ENCODE measurements around the gene C1orf210. TPM values are rescaled to one million over a fixed set of nuclear protein-coding genes. Genes with fewer than 3 reads are reported as not detected.

C1orf210 gene
- total RNA-seq, 2 donors from 2014 or later = 6.6 to 11.7 TPM

- no peak overlapping the region for H3K27ac ChIP-seq
- no peaks in the 10 kb centered on the region for H3K27me3 ChIP-seq
- intact Hi-C loops (cut with DNase I) = loop anchor here (10.0 kb wide), 1 partner anchor 57 kb away; the partner anchor contains the start of gene CDC20
- DNase-seq = no peak
- WGBS, 2 donors = 75 to 93% methylated on average over 1 of the region's 1 CpG
- H3K4me1 ChIP-seq = peaks cover 21% of the 10 kb centered on the region
- TF ChIP-seq CTCF (IDR thresholded peaks at IDR 0.05) (no peak), POLR2A (IDR thresholded peaks at IDR 0.05) (no peak)
- no peak overlapping the region for H3K4me3 ChIP-seq
- H3K36me3 ChIP-seq (replicated peaks in 1 of 2; ENCODE audit: insufficient read depth in 1 of 2, low read depth in 2 of 2) = no peaks in the 10 kb centered on the region
- H3K9me3 ChIP-seq = no peaks in the 10 kb centered on the region
- no peak for ATAC-seq
Measured at GRCh38 chr1:43298055-43298454, 12.7 kb upstream of the C1orf210 start.

GRCh38 chr1:43296207-43296606 is 10.8 kb upstream of the C1orf210 start:
- no peaks in the 10 kb centered on the region for H3K27me3 ChIP-seq
- H3K4me1 ChIP-seq = peaks cover 21% of the 10 kb centered on the region
- TF ChIP-seq CTCF (IDR thresholded peaks at IDR 0.05) (no peak), POLR2A (IDR thresholded peaks at IDR 0.05) (no peak)
- peak overlapping the region in 3 of 4 donors; percentile 62 to 84 (median 79) for H3K27ac ChIP-seq
- H3K9me3 ChIP-seq = no peaks in the 10 kb centered on the region
- ATAC-seq (no peak), DNase-seq (no peak)
- no peaks in the 10 kb centered on the region for H3K36me3 ChIP-seq (replicated peaks in 1 of 2; ENCODE audit: insufficient read depth in 1 of 2, low read depth in 2 of 2)
- intact Hi-C loops (cut with DNase I) = loop anchor here (10.0 kb wide), 1 partner anchor 59 kb away; the partner anchor contains the start of gene CDC20
- no peak overlapping the region for H3K4me3 ChIP-seq
- WGBS, 2 donors = 51 to 65% methylated on average over 1 of the region's 1 CpG

- ATAC-seq (no peak), DNase-seq (no peak)
- Histone ChIP-seq H3K4me3 (no peak overlapping the region), H3K27me3 (no peaks in the 10 kb centered on the region), H3K27ac (peak overlapping the region; percentile 62 to 84 (median 75)), H3K4me1 (peaks cover 21% of the 10 kb centered on the region), H3K36me3 (replicated peaks in 1 of 2; ENCODE audit: insufficient read depth in 1 of 2, low read depth in 2 of 2) (no peaks in the 10 kb centered on the region), H3K9me3 (no peaks in the 10 kb centered on the region)
- intact Hi-C loops (cut with DNase I) = loop anchor here (10.0 kb wide), 1 partner anchor 60 kb away; the partner anchor contains the start of gene CDC20
- 85 to 88% methylated on average over 8 of the region's 8 CpGs for WGBS, 2 donors
- TF ChIP-seq POLR2A (IDR thresholded peaks at IDR 0.05) (no peak), CTCF (IDR thresholded peaks at IDR 0.05) (no peak)
Measured at GRCh38 chr1:43294761-43295160, 9.4 kb upstream of the C1orf210 start.

- Histone ChIP-seq H3K27me3 (no peaks in the 10 kb centered on the region), H3K4me3 (no peak overlapping the region), H3K36me3 (replicated peaks in 1 of 2; ENCODE audit: insufficient read depth in 1 of 2, low read depth in 2 of 2) (no peaks in the 10 kb centered on the region), H3K27ac (peak overlapping the region in 3 of 4 donors; percentile 62 to 84 (median 71)), H3K9me3 (no peaks in the 10 kb centered on the region), H3K4me1 (peaks cover 27% of the 10 kb centered on the region)
- intact Hi-C loops (cut with DNase I) = loop anchor here (10.0 kb wide), 1 partner anchor 61 kb away; the partner anchor contains the start of gene CDC20
- DNase-seq = no peak
- TF ChIP-seq POLR2A (IDR thresholded peaks at IDR 0.05) = no peak
- no peak for TF ChIP-seq CTCF (IDR thresholded peaks at IDR 0.05)
- ATAC-seq = no peak
- WGBS, 2 donors = 87 to 90% methylated on average over 7 of the region's 7 CpGs
Measured at GRCh38 chr1:43293896-43294760, 8.7 kb upstream of the C1orf210 start.
